Vagina (tissue), 2 donors: ENCODE data around the gene VPS35L. TPM values are rescaled to one million over a fixed set of nuclear protein-coding genes. Genes with fewer than 3 reads are reported as not detected.

Experiments used
- DNase-seq, 2 donors: peaks; one replicate each; pipeline ENCODE4 v3.0.0-alpha.2; 2017; ENCODE audit errors: extremely low spot score in 2 of 2
- H3K27ac ChIP-seq: fragments of 200-600 bp; sonication (generic); one replicate; pipeline ENCODE4 v1.5.1; 2019
- H3K27me3 ChIP-seq: fragments of 200-600 bp; sonication (generic); one replicate; pipeline ENCODE4 v1.5.1; 2019
- H3K36me3 ChIP-seq, 2 donors: fragments of 200-600 bp; sonication (generic); one replicate each; pipeline ENCODE4 v1.5.1; 2017 to 2019
- H3K4me1 ChIP-seq: fragments of 200-600 bp; sonication (generic); one replicate; pipeline ENCODE4 v1.5.1; 2019
- H3K4me3 ChIP-seq, 2 donors: fragments of 200-600 bp; sonication (generic); 1 replicate in 1 of 2; 2 replicates in 1 of 2; pipeline ENCODE4 v1.5.1; 2016 to 2019
- H3K9me3 ChIP-seq: fragments of 200-600 bp; sonication (generic); one replicate; pipeline ENCODE4 v1.5.1; 2019
- POLR2A ChIP-seq, 2 donors: fragments of 450-650 bp; IDR thresholded peaks; one replicate each; pipeline ENCODE4 v1.6.1; 2017; ENCODE audit warnings: antibody characterized with exemption in 2 of 2, mild to moderate bottlenecking in 2 of 2, moderate library complexity in 2 of 2
- POLR2AphosphoS5 ChIP-seq, 2 donors: sonication (generic); formaldehyde crosslinking; IDR thresholded peaks; one replicate each; pipeline ENCODE4 v1.9.0; 2017; ENCODE audit warnings: antibody characterized with exemption in 2 of 2, mild to moderate bottlenecking in 2 of 2, low read depth in 1 of 2; ENCODE audit not compliant: insufficient read depth in 1 of 2
- intact Hi-C: fragments of 100-400 bp; cut with DNase I; formaldehyde crosslinking; loops from one replicate; pipeline ENCODE4 v1.15.1; 2023
- total RNA-seq: library from RNA; depleted of rRNA; stranded (reverse); fragments of >200 nt; gene quantifications from one replicate; pipeline ENCODE4 v1.2.3, GENCODE V29; 2016
- TF ChIP-seq, protein P1 (sequence below), 3 experiments: fragments of 450-650 bp in 2 of 3; fragments of 200-600 bp in 1 of 3; sonication (generic) in 1 of 3; IDR thresholded peaks; one replicate each; pipeline ENCODE4 v1.5.1; 2017 to 2019; ENCODE audit warnings: antibody characterized with exemption in 3 of 3, mild to moderate bottlenecking in 2 of 3, moderate library complexity in 2 of 3

Gene VPS35L
- total RNA-seq, 1 donor from 2014 or later, result 39.8 TPM

GRCh38 chr16:19574615-19575014 is 19.1 kb downstream of the VPS35L start:
- Histone ChIP-seq H3K9me3 (no peaks in the 10 kb centered on the region), H3K27ac (no peak overlapping the region), H3K27me3 (no peaks in the 10 kb centered on the region), H3K36me3 (peaks cover 0 to 84% of the 10 kb centered on the region in 2 donors), H3K4me1 (no peaks in the 10 kb centered on the region), H3K4me3 (no peak overlapping the region)
- TF ChIP-seq POLR2A (IDR thresholded peaks at IDR 0.05) (no peak), POLR2AphosphoS5 (IDR thresholded peaks at IDR 0.05; ENCODE audit: insufficient read depth in 1 of 2, low read depth in 1 of 2) (no peak)
- TF ChIP-seq, protein P1, sequence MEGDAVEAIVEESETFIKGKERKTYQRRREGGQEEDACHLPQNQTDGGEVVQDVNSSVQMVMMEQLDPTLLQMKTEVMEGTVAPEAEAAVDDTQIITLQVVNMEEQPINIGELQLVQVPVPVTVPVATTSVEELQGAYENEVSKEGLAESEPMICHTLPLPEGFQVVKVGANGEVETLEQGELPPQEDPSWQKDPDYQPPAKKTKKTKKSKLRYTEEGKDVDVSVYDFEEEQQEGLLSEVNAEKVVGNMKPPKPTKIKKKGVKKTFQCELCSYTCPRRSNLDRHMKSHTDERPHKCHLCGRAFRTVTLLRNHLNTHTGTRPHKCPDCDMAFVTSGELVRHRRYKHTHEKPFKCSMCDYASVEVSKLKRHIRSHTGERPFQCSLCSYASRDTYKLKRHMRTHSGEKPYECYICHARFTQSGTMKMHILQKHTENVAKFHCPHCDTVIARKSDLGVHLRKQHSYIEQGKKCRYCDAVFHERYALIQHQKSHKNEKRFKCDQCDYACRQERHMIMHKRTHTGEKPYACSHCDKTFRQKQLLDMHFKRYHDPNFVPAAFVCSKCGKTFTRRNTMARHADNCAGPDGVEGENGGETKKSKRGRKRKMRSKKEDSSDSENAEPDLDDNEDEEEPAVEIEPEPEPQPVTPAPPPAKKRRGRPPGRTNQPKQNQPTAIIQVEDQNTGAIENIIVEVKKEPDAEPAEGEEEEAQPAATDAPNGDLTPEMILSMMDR (IDR thresholded peaks at IDR 0.05), result no peak
- intact Hi-C loops, result no loop called here
- no peak for DNase-seq

DNA sequence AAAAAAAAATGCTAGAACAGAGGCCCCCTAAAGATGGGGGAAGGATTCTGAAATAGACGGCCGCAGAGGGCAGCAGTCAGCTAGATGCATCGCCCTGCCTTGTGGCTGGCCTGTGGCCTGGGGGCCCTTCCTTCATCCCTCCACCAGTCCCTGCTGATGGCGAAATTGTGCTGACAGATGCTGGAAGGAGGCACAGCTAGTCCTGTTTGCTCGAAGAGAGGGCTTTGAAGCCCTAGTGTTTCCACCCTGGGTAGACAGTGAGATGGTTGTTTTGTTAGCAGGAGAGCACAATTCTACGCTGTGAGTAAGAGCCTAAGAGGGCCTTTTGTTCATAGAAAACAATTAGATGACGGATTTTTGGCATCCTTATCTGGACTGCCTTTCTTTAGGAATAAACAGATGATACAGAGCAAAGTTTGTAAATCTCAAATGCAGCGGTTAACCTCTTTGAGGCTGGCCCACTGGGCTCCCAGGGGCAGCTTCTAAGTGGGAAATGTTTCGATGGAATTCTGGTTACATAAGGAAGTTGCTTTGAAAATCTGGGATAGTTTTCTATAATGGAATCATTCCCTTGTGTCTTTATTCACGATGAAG is 23.0 kb downstream of the VPS35L start:
- Histone ChIP-seq H3K4me3 (no peak overlapping the region), H3K36me3 (peaks cover 0 to 84% of the 10 kb centered on the region in 2 donors), H3K27ac (no peak overlapping the region), H3K9me3 (no peaks in the 10 kb centered on the region), H3K27me3 (no peaks in the 10 kb centered on the region), H3K4me1 (no peaks in the 10 kb centered on the region)
- DNase-seq, result no peak
- no peak for TF ChIP-seq POLR2AphosphoS5 (IDR thresholded peaks at IDR 0.05; ENCODE audit: insufficient read depth in 1 of 2, low read depth in 1 of 2)
- TF ChIP-seq, protein P1 (IDR thresholded peaks at IDR 0.05), result no peak
- TF ChIP-seq POLR2A (IDR thresholded peaks at IDR 0.05), result no peak
- intact Hi-C loops, result no loop called here

- no peaks in the 10 kb centered on the region for H3K4me1 ChIP-seq
- no peaks in the 10 kb centered on the region for H3K27me3 ChIP-seq
- H3K27ac ChIP-seq, result no peak overlapping the region
- TF ChIP-seq POLR2A (IDR thresholded peaks at IDR 0.05), result no peak
- intact Hi-C loops, result no loop called here
- H3K36me3 ChIP-seq, result peaks cover 0 to 66% of the 10 kb centered on the region in 2 donors
- H3K4me3 ChIP-seq, result no peak overlapping the region
- DNase-seq, result no peak
- no peaks in the 10 kb centered on the region for H3K9me3 ChIP-seq
Measured at GRCh38 chr16:19582050-19582831, 26.7 kb downstream of the VPS35L start.

- H3K36me3 ChIP-seq, result peaks cover 0 to 52% of the 10 kb centered on the region in 2 donors
- H3K9me3 ChIP-seq, result no peaks in the 10 kb centered on the region
- H3K27ac ChIP-seq, result no peak overlapping the region
- no peak for TF ChIP-seq POLR2AphosphoS5 (IDR thresholded peaks at IDR 0.05; ENCODE audit: insufficient read depth in 1 of 2, low read depth in 1 of 2)
- TF ChIP-seq, protein P1 (IDR thresholded peaks at IDR 0.05), result peak; percentile 8 to 57 (median 50)
- no peaks in the 10 kb centered on the region for H3K27me3 ChIP-seq
- H3K4me3 ChIP-seq, result no peak overlapping the region
- peaks cover 3% of the 10 kb centered on the region for H3K4me1 ChIP-seq
- intact Hi-C loops, result no loop called here
- DNase-seq, result no peak
Measured at GRCh38 chr16:19583665-19584300, 28.3 kb downstream of the VPS35L start.

DNA sequence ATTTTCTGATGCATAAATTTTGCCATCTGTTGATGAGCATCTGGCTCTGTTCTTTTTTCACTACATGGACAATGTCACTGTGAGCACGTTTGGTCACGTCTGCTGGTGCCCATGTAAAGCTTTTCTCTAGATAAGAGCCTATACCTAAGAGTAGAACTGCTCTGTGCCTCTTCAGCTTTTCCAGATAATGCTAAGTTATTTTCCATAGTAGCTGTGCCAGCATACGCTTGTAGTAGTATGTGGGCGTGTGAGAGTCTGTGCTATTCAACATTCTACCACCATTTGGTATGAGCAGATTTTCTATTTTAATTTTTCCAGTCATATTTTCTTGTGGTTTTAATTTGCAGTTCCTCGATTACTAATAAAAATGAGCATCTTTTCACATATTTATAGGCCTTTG is 33.2 kb downstream of the VPS35L start:
- peaks cover 0 to 30% of the 10 kb centered on the region in 2 donors for H3K36me3 ChIP-seq
- peak overlapping the region; percentile 77 for H3K27ac ChIP-seq
- no peak overlapping the region for H3K4me3 ChIP-seq
- DNase-seq, result no peak
- peaks cover 19% of the 10 kb centered on the region for H3K4me1 ChIP-seq
- TF ChIP-seq POLR2A (IDR thresholded peaks at IDR 0.05), result no peak
- no peak for TF ChIP-seq POLR2AphosphoS5 (IDR thresholded peaks at IDR 0.05; ENCODE audit: insufficient read depth in 1 of 2, low read depth in 1 of 2)
- TF ChIP-seq, protein P1 (IDR thresholded peaks at IDR 0.05), result no peak
- H3K9me3 ChIP-seq, result no peaks in the 10 kb centered on the region
- no peaks in the 10 kb centered on the region for H3K27me3 ChIP-seq
- intact Hi-C loops, result no loop called here
